ENCODE measurements around the gene SPSB1.

The SPSB1 gene

DNA sequence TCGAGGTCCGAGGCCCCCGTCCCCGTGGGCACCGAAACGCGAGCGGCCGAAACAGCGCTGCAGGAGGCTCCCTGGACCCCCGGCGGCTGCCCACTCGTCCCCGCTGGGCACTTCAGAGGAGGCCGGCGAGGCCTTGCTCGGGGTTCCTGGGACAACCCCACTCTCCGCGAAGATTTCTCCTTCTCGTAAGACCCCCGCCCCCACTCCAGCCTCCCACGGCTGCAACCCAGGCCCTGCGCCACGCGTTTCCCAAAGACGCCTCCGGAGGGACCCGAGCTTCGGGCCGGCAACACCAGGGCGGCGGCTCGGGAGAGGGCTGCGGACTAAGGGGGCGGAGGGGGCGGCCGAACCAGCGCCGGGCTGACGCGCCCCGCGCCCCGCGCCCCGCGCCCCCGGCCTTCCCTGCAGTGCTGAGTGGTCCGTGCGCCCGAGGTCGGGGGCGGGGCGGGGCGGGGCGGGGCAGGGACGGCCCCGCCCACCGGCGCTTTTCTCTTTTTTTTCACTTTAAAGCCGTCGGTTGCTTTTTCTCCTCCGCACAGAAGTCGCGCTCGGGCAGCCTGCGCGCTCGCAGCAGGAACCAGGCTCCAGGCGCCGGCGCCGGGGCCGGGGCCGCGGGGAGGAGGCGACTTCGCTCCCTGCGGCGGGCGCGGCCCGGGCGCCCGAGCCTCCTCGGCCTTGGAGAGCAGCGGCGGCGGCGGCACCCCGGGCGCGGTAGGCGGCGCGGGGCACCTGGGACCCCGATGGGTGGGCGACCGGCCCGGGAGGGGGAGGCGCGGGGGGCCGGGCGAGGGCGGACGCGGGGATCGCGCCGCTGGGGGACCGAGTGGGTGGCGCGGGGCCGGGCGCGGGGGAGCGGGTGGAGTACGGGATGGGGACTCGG, at the start of gene SPSB1:
SPSB1 (plus strand) TSS at position 534 of the 880 bp plus-strand sequence. CDS start 62,998 bp downstream, outside the sequence.
- DNase-seq (ENCODE audit: low read depth), result peak; percentile 35

DNA sequence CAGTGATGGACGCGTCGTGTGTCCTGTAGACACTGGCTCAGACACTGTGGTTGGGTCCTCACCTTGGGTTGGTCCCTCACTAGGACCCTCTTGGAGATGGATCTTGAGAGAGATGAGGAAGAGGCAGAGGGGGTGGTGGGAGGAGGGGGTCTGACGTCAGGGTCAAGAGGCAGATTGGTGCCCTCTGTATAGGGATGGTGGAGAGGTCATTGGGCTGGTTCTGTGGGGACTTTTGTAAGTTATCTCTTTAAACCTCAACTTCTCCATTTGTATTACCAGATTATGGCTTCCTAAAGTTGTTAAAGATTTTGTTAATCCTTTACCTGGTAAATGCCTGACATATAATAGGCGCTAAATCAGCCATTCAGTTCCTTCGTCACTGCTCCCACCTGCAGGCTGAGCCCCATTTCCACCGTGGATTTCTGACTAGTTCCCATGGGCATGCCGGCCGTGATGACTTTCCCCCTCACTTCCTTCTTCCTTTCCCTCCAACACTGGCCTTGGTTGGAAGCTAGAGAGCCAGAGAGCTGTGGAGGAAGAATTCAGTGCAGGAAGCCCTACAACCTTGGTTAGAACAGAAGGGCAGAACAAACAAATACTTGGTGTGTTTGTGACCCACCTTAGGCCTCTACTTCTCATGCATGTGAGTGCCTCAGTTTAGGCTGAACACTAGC, 49.5 kb upstream of the SPSB1 start:
- no peak for DNase-seq (ENCODE audit: low read depth)

DNA sequence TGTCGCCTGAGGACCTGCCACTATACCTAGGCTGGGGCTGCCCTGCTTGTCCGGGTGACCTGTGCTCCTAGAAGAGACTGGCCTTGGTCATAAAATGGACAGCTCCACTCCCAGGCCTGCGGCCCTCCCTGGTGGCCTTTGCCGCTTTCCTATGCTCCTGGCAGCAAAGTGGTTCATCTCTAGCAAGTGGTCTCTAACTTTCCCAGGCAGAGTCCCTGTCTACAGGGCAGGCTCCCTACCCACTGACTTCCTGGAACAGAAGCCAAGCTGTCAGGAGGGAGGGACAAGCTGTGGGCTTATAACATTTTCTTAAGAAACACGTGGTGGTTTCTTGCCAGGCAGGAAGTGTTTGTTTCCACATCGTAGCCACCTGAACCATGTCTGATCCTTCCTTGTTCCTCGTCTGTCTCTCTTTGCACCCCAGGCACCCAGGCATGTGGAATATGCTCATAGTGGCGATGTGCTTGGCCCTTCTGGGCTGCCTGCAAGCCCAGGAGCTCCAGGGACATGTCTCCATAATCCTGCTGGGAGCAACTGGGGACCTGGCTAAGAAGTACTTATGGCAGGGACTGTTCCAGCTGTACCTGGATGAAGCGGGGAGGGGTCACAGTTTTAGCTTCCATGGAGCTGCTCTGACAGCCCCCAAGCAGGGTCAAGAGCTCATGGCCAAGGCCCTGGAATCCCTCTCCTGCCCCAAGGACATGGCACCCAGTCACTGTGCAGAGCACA, 48.0 kb upstream of the SPSB1 start:
- no peak for DNase-seq (ENCODE audit: low read depth)

DNA sequence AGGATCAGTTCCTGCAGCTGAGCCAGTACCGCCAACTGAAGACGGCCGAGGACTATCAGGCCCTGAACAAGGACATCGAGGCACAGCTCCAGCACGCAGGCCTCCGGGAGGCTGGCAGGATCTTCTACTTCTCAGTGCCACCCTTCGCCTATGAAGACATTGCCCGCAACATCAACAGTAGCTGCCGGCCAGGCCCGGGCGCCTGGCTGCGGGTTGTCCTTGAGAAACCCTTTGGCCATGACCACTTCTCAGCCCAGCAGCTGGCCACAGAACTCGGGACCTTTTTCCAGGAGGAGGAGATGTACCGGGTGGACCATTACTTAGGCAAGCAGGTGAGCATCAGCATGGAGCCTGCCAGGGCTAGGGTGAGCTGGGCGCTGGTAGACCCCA, 47.5 kb upstream of the SPSB1 start:
- DNase-seq (ENCODE audit: low read depth), result no peak

DNA sequence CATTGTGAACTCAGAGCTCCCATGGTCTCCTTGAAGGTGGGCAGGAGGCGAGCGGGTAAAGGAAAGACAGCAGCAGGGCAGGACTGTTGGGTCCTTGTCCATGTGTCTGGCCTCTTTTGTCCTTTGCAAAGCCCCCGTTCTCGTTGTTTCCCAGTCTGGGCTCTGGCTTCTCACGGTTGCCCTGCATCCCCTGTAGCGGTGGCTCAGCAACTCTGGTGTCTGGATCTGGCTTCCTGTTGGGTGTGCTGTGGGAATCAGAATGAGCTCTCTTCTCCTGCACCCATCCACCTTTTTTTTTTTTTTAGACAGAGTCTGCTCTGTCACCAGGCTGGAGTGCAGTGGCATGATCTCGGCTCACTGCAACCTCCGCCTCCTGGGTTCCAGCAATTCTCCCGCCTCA, 47.0 kb upstream of the SPSB1 start:
- no peak for DNase-seq (ENCODE audit: low read depth)

DNA sequence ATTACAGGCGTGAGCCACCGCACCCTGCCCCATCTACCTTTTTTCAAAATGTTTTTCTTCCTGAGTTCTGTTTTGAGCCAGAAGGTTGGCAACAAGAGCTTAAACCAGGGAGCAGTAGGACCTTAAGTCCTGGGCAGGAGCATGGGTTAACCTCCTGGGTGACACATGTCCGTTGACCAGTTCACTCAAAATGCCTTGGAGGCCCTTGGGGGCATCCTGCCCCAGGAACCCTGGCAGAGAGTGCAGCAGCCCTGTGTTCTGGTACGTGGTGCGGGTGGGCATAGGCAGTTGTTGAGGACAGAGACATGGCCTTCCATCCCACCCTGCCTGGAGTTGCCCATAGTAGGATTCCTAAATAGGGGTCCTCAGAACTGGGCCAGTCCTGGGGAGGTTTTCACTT, 46.5 kb upstream of the SPSB1 start:
- DNase-seq (ENCODE audit: low read depth), result no peak

DNA sequence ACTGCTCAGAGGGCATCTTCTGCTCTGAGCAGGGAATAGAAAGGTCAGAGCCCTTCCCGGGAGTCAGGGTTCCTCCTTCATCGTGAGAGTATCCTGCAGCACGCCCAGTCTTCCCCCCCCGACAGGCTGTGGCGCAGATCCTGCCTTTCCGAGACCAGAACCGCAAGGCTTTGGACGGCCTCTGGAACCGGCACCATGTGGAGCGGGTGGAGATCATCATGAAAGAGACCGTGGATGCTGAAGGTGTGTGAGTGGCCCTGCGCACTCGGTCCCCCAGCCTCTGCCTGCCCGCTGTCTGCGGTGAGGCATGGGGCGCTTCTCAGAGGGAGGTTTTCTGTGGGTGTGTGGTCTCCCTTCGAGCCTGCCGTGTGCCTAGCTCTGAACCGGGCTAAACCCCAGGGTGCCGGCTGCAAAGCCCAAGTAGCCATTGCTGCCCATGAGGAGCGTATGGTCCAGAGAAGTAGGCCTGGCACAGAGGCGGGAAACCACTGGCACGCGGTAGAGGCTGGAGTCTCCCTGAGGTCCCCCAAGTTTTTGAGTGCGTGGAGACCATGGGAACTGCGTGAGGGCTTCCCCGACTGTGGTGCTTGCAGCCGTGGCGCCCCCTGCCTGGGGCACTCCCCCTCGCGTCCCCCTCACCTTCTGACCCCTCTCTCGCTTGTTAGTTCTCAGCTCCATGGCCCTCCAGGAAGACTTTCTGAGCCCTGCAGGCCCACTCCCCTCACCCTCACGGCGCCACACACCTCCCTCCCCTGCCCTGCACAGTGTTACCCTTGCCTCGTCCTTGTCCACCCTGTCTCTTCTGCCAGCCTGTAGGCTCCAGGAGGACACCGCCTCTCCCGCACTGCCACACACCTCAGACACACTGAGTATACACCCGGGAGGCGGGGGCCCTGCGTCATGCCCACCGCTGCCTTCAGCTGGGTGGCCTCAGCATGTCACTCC, 45.6 kb upstream of the SPSB1 start:
- DNase-seq (ENCODE audit: low read depth), result no peak

DNA sequence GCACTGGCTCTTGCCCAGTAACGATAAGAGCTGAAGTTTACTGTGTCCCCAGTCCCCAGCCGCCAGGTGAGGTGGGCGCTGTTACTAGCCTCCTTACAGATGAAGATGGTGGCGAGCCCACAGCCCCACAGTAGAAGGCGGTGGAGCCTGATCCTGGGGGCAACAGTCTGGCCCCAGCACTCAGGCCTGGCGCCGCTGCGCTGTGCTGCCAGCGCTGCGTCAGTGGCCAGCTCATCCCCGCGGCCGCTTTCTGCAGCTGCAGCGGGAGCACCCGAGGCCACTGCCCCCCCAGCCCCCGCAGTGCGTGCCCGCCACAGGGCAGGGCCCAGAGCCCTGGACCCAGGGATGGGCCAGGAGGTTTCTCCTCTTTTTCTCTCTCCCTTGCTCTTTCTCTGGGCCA, 44.8 kb upstream of the SPSB1 start:
- no peak for DNase-seq (ENCODE audit: low read depth)

DNA sequence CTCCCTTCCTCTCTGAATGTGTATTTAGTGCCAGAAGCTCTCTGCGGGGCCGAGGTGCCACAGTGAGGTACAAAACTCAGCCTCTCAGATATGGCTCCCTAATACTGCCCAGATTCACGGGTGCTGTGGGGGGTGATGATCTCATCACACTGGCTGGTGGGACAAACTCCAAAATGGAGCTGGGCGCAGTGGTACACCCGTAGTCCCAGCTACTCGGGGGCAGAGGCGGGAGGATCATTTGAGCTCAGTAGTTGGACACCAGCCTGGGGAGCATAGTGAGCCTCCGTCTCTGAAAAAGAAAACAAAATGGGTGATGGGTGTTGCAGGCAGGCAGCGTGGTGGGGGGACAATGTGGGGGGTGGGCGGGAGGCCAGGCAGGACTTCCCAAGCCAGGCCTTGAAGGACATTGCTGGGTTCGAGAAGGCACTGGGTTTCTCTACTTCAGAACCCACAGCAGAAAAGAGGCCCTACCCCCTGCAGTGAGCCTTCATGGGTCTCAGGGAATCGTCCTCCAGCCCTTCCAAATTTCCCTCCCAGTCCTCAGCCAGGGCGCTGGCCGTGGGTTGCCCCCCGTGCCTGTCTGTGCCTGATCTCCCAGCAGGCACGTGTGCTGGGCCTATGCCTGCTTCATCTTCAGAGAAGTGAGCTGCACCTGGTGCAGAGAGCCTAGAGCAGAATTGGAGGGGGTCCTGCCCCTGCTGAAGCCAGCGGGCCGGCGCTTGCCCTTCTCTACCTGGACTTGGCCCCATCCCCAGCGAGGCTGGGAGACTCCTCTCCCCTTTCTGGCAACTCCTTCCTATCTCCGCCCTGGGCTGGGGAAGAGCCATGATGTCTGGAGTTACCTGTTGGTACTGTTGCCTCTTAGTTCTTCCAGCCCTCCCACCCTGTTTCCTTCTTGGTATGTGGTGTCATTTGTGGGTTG, 44.1 kb upstream of the SPSB1 start:
- no peak for DNase-seq (ENCODE audit: low read depth)

DNA sequence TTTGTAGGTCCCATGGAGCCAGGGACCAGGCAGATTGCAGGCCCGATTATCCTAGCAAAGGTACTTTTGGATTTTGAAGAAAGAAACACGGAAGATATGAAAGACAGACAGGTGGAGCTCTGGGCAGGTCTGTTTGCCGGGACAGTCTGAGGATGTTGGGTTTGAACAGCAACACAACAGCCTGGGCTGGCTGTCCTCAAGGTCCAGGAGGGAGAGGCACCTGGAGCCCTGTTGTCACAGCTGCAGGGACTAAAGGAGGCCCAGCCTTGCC, 43.5 kb upstream of the SPSB1 start:
- no peak for DNase-seq (ENCODE audit: low read depth)

DNA sequence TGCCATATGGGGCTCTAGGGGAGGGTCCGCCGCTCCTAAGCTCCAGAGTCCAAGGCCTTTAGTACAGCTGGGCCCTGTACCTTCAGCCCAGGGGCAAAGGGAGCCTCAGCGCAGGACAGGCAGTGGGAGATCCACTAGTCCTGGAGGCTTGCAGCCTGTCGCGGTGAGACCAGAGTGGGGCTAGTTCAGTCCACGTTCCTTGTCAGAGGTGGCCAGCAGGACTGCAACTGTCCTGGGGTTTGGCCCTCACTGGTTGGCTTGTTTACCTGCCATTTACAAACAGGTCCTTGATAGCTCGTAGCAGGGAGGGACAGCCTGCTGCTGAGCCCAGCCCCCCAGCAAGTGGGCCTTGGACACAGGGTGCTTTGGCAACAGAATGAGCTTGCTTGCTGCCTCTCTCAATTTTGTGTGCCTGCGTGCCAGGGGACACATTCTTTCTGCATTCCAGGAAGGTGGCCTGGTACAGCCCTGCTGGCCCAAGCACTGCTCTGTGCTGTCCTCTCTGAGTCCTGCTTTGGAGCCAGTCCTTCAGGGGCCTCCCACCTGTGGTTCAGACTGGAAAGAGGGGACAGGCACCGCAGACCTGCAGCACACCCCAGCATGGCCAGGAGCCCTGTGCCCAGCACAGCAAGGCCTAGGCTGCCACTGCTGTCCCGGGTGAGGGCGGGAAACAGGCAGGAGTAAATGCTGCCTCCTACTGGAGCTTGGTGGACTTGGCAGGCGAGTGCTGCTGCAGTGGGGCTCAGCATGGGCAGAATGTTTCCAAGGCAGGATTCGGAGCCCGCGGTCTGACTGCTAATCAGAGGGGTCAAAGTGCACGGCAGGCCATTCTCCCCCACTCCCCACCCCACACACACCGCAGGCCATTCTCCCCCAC, 42.9 kb upstream of the SPSB1 start:
- no peak for DNase-seq (ENCODE audit: low read depth)

DNA sequence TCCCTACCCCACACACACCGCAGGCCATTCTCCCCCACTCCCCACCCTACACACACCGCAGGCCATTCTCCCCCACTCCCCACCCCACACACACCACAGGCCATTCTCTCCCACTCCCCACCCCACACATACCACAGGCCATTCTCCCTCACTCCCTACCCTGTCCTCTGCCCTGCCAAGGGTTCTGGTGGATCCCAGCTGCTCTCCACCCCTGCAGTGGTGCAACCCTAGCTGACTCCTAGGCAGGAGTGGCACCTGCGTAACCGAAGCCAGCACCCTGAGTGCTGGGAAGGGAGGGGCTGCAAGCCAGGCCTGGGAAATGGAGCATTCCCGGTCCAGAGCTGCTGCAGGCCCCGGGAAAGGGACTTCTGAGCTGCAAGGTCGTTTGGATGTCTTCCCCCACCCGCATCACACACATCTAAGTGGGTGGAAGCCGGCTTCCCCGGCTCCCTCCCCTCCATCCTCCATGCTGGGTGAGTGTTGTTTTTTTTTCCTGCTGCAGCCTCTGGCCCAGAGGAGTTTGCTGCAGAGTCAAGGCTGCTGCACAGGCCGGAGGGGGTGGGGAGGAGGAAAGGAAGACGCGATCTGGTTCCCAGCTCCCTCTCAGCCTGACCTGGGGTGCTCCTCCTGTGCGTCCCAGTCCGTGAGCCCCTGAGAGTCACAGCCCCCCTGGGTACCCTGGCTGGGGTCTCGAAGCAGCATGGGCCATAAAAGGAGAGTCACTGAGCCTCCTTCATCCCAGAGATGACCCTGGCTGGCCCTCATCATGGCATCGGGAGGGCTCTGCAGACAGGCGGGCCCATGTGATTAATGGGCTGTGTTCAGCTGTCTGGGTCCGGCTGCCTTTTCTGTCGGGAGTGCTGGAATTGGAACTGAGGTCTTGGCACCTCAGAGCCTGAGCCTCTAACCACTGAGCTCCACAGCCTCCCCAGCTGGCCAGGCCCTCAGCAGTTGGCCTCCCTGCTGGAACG, 42.0 kb upstream of the SPSB1 start:
- no peak for DNase-seq (ENCODE audit: low read depth)

DNA sequence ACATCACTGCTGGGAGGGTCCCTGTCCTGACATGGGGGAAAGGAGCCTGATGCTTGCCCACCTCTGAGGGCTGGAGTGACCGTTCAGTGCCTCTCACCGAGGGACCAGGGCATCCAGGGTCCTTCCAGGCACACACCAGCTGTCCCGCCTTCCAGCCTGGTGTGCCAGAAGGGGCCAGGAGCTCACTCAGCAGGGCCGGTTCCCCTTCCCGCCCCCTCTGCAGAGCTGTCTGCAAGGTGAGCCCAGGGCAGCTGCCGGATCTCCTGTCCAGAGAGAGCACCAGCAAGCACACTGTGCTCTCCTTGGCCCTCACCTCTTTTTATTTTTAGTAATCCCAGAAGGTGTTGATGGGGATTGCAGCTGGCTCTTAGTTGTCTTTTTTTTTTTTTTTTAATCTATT, 41.2 kb upstream of the SPSB1 start:
- DNase-seq (ENCODE audit: low read depth), result no peak

DNA sequence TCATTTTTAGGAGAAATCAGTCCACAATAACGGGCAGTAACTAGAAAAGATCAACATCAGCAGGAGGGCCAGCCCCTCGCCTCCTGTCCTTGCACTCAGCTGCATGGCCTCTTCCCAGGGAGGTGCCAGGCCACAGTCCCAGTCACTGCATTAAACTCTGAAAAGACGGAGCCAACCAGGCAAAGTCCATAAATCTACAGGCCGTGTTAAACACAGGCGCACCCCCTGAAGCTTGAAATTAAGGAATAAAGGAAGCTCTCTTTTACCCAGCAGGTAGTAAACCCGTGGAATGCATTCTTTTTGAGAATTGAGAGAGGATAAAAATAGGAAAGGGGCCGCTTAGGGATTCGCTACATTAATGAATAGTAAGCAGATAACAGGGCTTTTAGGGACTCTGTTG, 39.7 kb upstream of the SPSB1 start:
- no peak for DNase-seq (ENCODE audit: low read depth)

DNA sequence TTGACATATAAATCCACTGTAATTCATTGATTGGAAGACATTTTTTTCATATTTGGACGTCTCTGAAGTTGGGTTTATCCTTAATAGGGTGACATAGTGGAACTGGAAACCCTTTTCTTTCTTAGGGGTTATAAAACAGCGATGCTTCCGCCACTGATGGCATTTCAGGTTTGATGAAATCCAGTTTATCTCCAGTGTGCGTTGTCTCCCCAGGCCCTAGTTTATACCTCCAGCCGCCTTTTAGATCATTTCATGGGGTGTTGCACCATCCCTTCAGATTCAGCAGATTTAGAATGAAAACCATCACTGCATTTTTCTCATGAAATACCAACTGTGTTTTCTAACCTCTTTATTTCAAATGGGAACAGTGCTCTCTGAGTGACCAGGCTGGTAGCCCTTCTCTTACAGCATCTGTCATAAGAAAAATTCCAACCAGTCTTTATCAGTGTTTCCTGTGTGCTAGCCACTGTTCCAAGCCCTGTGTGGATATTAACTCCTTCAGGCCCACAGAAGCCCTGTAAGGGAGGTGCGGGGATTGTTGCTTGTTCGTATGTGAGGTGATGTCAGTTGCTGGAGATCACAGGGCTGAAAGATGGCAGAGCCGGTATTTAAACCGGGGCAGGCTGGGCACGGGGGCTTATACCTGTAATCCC, 39.1 kb upstream of the SPSB1 start:
- DNase-seq (ENCODE audit: low read depth), result no peak

DNA sequence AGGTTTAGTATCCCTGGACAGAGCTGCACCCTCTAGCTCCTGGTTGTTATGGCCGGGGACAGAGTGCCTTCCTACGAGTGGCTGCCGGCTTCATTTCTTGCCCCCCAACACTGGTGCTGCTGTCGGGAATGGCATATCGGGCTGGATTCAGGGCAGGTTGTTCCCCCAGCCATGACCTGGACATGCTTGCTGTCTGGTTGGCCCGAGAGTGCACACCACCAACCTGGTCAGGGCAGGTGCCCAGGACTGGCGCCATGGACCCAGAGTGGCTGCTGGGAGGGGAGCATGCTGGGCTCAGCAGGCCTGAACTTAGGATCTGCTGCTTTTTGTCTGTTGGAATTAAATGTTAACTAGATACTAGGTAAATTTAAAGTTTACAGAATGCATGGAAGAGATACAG, 36.4 kb upstream of the SPSB1 start:
- DNase-seq (ENCODE audit: low read depth), result no peak

DNA sequence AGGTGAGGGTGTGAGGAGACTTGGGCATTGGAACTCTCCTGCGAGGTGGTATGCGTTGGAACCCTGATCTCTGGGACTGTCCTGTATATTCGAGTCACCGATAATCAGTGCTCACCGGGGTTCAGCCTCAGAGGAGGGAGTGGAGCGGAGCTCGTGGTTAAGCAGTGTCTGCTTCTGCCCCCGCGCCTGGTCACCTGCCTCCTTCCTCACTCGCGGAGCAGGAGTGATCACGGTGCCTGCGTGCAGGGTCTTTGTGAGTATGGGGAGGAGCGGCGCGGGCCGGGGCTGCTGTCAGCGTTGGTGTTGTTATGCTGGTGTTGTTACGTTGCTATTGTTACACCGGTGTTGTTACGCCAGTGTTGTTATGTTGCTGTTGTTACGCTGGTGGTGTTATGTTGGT, 34.8 kb upstream of the SPSB1 start:
- DNase-seq (ENCODE audit: low read depth), result no peak

DNA sequence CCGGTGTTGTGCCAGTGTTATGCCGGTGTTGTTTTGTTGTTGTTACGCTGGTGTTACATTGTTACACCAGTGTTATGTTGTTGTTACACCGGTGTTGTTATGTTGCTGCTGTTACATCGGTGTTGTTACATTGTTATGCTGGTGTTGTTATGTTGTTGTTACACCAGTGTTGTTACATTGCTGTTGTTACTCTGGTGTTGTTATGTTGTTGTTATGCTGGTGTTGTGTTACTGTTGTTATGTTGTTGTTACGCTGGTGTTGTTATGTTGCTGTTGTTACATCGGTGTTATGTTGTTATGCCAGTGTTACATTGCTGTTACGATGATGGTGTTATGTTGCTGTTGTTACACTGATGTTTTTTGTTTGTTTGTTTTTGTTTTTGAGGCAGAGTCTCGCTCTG, 34.1 kb upstream of the SPSB1 start:
- DNase-seq (ENCODE audit: low read depth), result no peak
